Activated CD4-positive, CD25-positive, alpha-beta regulatory T cell treated with anti-CD3 and anti-CD28 coated beads, Interleukin-2, amount 50 U/mL, for 16 hours (primary cell): ENCODE data around the gene PTGDR.

Experiments used
- DNase-seq: peaks from one replicate; pipeline ENCODE4 v3.0.0-alpha.2; 2020; ENCODE audit warnings: low read depth, low spot score

The PTGDR gene

DNA sequence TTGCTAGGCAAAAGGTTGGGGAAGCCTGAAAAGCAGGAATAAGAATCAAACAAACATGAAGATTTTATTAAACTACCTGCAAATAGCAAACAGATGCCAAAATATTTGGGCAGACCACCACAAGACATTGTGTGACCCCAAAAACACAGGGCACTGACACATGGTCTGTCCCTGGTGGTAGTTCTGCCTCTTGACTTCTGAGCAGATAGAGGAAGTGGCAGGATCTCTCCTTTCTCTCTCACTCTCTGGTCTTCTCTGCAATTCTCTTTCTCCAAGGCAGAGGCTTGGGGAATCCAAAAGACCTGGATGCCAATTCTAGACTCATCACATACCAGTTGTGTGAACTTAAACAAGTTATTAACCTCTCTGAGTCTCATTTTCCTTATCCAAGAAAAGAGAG lies 4.3 kb upstream of the PTGDR start:
- DNase-seq: no peak

DNA sequence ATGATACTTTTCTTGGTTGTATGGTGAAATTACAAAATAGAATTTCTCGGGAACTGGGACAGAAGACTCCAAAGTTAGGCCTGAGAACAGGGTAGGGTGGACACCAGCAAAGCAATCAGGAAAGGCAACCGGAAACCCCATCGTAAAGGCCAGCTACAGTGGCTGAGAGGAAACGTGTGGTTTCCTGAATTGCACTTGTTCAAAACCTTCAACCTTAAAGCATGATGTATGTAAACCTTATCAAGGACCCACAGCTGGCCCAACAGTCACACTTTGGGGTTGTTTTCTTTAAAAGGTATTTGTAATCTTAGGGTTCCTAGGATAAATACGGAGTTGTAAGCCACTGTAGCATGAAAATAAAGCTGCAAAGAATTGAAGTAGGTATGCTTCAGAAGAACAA lies 2.2 kb upstream of the PTGDR start:
- DNase-seq: no peak

DNA sequence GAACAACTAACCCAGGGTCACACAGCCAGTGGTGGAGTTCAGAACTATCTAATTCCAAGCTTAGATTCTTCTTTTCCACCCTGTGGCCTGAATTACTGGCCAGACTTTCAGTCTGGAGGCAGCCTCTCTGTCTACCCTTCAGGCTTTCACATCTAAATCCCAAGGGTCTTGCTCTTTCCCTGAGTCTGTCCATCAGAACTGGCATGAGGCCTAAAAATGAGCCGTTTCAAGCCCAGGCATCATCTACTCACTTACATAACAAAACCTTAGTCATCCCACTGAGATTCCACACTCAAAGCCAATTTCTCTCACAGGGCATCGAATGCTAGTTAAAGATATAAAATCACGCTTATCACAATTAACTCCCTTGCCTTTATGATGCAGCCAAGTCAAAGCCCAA lies 1.3 kb upstream of the PTGDR start:
- DNase-seq: no peak

DNA sequence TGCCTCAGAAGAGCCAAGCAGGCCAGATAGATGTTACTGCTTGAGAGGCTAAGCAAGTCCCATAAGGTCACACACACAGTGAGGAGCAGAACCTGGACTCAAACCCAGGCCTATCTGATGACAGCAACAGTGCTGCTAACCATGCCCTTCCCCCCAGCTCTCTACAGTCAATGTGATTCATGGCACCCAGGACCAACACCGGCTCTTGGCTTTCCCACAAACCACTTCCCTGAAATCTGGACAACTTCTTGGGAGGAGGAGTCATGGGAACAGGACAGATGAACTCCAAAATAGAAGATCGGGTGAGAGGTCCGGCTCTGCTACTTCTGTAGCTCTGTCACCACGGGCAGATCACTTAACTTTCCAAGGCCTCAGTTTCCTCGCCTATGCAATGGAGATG lies 716 bp upstream of the PTGDR start:
- DNase-seq: no peak

DNA sequence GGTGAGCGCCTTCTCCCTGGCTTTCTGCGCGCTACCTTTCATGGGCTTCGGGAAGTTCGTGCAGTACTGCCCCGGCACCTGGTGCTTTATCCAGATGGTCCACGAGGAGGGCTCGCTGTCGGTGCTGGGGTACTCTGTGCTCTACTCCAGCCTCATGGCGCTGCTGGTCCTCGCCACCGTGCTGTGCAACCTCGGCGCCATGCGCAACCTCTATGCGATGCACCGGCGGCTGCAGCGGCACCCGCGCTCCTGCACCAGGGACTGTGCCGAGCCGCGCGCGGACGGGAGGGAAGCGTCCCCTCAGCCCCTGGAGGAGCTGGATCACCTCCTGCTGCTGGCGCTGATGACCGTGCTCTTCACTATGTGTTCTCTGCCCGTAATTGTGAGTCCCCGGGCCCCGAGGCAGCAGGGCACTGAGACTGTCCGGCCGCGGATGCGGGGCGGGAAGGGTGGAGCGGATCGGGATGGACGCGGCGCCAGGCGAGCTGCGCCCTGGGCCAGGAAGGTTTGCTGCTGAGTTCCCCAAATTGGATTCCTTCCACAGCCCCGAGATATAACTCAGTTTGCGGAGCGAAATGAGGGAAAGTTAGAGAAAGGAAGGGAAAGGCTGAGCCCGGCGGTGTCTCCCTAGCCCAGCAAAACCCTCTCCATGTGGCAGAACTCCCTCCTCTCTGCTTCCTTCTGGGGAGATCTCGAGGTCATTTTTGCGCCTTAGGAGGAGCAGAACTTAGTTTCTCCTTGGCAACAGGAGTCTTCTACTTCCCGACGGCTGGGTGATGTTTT lies 972 bp downstream of the PTGDR start:
- DNase-seq: no peak

DNA sequence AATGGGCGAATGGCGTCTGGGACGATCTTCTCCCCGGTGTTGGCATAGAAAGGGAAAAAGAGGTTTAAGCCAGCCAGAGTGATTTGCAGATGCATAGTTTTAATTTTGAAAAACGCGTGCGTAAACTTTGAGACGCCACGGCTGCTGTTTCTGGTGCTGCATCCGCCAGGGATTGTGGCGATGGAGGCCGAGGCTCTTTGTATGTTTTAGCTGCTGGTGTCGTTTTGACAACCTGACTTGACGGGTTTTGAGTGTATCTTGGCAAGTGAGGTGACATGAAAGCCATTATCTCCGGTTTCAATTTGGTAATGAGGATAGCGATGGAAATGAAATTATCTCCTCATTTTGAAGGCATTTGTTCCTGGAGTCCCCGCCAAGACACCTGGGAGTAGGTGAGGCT lies 1.6 kb downstream of the PTGDR start:
- no peak for DNase-seq

DNA sequence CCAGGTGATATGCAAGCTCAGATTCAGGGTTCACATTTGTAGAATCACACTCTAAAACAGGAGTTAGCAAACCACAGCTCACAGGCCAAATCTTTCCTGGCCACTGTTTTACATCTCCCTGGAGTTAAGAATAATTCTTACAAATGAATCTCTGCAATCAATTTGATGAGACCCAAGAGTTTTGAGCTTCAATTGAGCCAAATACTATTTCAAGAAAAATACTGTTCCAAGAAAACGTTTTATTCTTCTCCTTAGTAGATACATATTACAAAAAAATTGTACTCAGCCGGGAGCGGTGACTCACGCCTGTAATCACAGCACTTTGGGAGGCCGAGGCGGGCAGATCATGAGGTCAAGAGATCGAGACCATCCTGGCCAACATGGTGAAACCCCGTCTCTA lies 2.5 kb downstream of the PTGDR start:
- DNase-seq: no peak

DNA sequence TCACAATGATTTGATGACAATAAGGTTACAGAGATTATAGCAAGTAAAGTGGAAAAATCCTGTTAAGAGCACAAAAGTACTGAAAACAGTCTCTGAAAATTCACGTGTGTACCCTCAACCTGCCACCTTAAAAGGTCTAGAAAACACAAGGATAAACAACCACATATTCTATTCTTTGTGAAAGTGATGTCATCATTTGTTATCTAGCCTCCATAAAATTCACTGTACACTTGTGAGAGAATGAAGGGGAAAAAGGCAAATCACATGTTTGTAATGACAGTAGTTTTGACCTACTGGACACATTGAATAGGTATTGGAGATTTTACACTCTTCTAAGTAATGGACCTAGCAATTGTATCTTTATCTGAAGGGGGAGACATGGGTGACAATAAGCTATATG lies 4.0 kb downstream of the PTGDR start:
- DNase-seq: no peak

DNA sequence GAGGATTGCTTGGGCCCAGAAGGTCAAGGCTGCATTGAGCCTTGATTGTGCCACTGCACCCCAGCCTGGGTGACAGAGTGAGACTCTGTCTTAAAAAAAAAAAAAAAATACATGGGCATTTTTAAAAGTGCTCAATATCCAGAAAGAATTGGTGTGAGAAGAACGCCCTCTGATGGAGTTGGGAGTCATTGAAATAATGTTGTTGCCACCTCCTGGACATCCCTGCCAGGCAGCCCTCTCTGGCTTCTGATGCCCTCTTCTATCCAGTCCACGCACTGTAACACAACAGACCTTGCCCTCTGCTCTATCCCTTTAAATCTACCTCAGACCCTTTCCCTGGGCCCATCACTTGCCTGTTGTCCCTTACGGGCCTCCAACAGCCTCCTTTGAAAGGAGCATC lies 4.9 kb downstream of the PTGDR start:
- DNase-seq: no peak

DNA sequence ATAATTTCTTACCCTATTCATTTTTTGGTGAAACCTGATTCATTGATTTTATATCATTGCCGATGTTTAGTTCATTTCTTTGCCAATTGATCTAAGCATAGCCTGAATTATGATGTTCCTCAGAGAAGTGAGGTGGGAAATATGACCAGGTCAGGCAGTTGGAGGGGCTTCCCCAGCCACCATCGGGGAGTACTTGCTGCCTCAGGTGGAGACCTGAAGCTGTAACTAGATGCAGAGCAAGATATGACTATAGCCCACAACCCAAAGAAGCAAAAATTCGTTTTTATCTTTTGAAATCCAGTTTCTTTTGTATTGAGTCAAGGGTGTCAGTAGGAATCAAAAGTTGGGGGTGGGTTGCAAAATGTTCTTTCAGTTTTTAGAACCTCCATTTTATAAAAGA lies 7.9 kb downstream of the PTGDR start:
- DNase-seq: no peak

DNA sequence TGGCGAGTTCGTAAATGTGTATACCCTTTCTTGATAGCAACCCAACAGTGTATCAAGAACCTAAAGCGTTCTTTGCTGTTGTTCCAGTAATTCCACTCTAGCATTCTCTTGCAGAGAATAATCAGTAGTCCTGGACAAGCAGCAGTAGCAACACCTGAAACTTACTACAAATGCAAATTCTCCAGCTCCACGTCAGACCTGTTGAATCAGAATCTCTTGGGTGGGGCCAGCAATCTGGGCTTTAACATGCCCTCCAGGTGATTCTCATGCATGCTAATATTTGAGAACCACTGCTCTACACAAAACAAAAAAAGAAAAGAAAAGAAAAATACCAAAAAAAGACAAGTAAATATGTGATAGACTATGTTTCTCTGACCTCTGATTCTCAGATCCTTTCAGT lies 10.1 kb downstream of the PTGDR start:
- no peak for DNase-seq

DNA sequence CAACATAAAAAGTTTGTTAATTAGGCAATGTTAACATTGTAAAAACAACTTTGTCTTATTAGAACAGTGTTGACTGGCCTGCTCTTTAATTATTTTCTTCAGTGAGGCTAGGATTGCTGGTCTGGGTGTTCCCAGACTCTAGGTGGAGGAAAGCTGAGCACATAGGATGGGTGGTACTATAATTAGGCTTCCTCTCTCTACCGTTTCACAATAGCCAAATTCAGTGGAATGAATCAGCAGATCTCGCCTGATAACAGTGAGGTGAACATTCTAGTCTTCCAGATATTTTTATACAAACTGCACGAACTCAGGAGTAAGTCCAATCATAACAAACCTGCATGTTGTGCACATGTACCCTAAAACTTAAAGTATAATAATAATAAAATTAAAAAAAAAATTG lies 11.9 kb downstream of the PTGDR start:
- DNase-seq: no peak

DNA sequence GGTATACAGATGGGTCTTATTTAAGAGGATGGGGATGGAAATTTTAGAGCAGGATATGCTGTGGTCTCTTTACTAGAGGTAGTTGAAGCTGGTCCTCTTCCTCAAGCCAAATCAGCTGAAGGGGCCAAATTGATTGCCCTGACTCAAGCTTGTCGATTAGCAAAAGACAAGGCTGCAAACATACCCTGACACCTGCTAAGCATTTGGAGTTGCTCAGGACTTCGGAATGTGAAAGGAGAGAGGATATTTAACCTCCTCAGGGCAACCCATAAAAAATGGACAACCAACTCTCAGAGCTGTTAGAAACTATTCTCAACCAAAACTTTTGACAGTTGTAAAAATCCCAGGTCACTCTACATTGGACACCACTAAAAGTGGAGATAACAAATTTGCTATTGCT lies 15.6 kb downstream of the PTGDR start:
- DNase-seq: no peak

DNA sequence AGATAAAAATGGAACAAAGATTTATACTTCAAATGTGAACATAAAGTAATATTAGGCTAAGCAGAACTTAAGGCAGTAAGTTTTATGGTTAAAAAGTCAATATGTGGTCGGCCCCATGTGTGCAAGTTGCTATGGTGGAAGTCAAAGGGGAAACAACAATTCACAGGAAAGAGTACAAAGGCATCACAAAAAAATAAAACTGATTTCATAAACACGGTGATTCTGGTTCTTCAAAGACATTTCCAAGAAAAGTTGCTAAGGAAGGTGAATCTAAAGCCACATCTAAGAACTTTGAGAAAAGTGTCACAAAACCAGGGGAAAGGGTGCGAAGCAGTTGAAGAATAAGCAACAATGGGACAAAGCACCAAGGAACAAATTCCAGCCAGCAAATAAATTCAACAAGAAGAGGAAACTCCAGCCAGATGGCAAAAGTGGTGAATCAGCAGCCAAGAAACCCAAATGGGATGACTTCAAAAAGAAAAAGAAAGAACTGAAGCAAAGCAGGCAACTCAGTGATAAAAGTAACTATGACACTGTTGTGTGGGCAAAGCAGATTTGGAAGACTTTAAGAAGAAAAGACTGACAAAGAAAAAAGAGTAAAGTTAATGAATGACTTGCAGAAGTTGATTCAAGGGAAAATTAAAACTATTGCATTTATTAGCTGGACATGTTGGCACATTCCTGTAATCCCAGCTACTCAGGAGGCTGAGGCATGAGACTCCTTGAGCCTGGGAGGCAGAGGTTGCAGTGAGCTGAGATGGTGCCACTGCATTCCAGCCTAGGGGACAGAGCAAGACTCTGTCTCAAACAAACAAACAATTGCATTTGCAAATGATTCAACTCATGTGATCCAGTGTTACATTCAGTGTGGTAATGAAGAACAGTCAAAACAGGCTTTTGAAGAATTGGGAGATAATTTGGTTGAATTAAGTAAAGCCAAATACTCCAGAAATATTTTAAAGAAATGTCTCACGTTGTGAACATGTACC lies 19.5 kb downstream of the PTGDR start:
- no peak for DNase-seq

DNA sequence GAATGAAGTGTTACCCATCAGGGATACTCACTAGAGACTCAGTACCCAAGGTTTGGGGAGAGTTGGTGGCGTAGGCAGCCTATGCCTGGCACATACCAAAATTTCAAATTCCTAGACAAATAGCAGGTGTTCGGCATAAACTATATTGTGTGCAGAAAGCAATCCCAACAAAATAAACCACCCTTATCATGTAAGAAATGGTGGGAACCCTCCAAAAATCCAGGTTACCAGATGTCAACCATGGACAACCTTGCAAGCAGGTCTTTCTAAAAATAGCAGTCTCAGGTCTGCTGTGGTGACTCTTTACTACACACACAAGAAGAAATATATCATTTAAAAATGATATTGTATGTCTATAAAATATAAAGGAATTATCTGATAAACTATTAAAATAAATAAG lies 28.9 kb downstream of the PTGDR start:
- no peak for DNase-seq

DNA sequence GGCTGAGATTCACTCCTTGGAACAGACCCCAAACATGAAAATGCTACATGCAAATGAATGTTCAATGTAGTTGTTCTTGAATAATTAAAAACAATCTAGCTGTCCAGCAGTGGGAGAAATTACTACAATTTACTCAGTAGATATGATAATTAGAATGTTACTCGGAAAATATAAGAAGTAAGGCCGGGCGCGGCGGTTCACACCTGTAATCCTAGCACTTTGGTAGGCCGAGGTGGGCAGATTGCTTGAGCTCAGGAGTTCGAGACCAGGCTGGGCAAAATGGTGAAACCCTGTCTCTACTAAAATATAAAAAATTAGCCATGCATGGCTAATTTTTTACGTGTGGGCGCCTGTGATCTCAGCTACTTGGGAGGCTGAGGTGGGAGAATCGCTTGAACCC lies 31.3 kb downstream of the PTGDR start:
- DNase-seq: no peak

DNA sequence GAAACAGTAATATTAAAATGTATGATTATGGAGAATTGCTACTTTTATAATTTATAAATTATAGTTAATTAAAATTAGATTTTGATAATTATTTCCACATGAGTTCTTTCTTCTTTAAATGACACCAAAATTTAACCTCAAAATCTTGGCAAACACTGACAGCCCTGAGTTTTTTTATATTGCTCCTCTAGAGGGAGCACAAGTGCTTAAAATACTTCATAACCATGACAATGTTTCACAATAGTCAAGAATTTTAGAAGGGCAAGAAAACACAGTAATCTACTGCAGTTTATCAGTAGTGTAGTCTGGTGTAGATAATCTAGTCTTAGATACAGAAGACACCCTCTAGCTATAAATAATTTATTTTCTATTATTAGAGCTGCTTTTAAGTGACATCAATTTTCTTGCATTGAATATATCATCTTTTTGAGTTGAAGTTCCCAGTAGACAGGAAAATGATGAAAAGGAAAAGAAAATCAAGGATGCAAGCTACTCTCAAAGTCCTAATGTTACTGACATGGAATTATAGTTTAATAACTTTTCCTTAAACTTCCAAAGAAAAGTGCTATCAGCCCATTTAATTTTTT lies 32.3 kb downstream of the PTGDR start:
- no peak for DNase-seq

DNA sequence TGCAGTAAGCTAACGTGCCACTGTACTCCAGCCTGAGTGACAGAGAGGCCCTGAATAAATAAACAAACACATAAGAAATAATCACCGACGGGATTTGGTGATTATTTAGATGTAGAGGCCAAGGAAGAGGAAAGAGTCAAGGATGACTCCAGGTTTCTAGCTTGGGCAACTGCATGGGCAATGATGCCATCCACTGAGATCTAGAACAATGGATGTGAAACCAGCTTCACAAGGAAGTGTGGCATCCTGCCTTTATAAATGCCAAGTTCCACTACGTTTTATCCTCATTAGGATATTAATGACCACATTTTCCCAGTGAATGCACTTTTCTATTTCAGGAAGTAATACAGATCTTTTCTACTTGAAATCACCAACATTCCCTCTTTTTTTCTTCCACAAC lies 35.7 kb downstream of the PTGDR start:
- no peak for DNase-seq

DNA sequence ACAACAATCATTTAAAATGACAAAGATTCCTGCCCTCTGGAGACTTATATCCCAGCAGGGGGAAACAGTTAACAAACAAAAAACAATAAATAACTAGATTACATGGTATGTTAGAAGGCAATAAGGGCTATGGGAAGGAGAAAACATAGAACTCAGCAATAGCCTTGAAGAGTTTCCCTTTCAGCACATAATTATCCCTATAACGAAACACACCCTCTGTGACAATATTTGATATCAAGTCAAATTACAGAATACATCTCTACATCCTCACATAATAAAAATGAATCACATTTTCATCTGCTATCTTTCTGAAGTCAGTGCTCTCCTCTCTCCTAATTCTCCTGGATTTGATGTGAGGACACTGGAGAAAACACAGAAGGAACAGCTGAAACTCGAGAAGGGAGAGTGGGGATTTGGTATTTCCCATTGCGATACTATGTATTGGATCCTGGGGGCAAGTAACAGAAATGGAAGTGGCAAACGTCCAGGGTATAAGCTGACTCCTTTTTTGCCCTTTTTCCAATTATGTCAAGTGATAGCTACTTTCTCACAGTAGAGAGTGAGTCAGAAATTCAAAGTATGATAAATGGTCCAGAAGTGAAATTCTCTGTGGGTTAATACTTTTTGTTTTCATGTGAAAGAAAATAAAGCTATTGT lies 36.9 kb downstream of the PTGDR start:
- DNase-seq: no peak

DNA sequence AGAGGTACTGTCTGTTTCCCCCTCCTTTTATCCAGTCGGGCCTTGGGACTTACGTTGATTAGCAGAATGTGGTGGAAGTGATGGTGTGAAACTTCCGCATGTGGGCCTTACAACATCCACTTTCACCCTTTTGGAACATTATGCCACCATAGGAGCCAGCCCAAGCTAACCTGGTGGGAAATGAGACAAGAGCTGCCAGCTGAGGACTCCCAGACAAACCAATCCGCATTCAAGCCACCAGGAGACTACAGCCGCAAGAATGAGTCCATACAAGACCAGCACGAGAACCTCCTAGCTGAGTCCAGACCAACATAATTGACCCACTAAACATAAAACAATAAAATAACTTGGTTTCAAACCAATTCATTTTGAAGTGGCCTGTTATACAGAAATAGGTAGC lies 37.5 kb downstream of the PTGDR start:
- no peak for DNase-seq

DNA sequence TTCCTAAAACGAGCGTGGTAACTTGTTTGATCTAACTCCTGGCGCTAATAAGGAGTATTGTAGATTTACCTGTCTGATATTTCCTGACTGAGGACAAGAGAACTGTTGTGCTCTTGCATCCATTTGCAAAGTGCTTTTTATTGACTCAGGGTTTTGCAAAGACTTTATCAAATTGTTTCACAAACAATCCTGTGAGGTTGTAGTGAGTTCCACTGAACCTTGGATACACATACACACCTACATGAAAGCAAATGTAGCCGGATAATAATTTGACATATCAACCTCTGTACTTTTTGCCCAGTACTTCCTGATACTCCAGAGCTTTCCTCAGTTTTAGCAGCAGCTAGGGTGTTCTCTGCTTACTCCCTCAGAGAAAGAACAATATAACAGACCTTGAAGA lies 39.9 kb downstream of the PTGDR start:
- no peak for DNase-seq

DNA sequence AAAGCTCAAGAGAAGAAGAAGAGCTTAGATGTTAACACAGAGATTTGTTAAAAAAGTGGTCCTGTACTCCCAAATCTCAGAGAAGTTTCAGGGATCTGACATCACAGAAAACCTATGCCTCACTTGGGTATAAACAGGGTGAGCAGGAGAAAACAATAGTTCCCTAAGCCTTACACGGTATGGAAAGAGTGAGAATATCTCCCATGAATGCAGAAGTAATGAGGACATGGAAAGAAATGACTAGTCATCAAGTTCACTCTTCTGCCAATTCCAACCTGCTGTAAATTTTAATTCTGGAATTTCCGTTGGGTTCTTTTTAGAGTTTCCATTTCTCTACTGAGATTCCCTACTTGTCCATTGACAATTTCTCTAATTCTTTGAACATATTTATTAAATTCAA lies 40.4 kb downstream of the PTGDR start:
- DNase-seq: no peak
